GM12878 (cell line): ENCODE results near the gene IER2. TPM values are rescaled to one million over a fixed set of nuclear protein-coding genes. Genes with fewer than 3 reads are reported as not detected.

Experiments used
- ATF3 ChIP-seq: IDR thresholded peaks from 2 replicates; pipeline ENCODE4 v1.6.1; 2011; ENCODE audit warnings: low read depth, mild to moderate bottlenecking, low read length, moderate library complexity, borderline replicate concordance; ENCODE audit errors: extremely low read depth
- BCL3 ChIP-seq: IDR thresholded peaks from 2 replicates; pipeline ENCODE4 v1.6.1; 2011; ENCODE audit warnings: borderline replicate concordance, low read depth, mild to moderate bottlenecking, moderate library complexity, low read length; ENCODE audit not compliant: insufficient read depth, poor library complexity, severe bottlenecking
- CBX3 ChIP-seq: fragments of 200-600 bp; sonication (generic); IDR thresholded peaks from 2 replicates; pipeline ENCODE4 v1.6.1; 2016; ENCODE audit warnings: low read depth, borderline replicate concordance
- E4F1 ChIP-seq: fragments of 450-650 bp; IDR thresholded peaks from 2 replicates; pipeline ENCODE4 v1.6.1; 2018; ENCODE audit warnings: borderline replicate concordance, mild to moderate bottlenecking; ENCODE audit not compliant: partially characterized antibody
- EGR1 ChIP-seq, 2 experiments: IDR thresholded peaks; 1 replicate in 1 of 2; 2 replicates in 1 of 2; pipeline ENCODE4 v1.6.1; 2011 to 2012; ENCODE audit warnings: low read depth in 2 of 2, low read length in 2 of 2, borderline replicate concordance in 1 of 2, mild to moderate bottlenecking in 1 of 2, moderate library complexity in 1 of 2
- ELK1 ChIP-seq: IDR thresholded peaks from 2 replicates; pipeline ENCODE4 v1.6.1; 2012; ENCODE audit warnings: low read depth, low read length, improper control_type of control experiment
- FOXK2 ChIP-seq: fragments of 450-650 bp; IDR thresholded peaks from 2 replicates; pipeline ENCODE4 v1.6.1; 2017; ENCODE audit warnings: mild to moderate bottlenecking, moderate library complexity
- GABPA ChIP-seq: IDR thresholded peaks from 2 replicates; pipeline ENCODE4 v1.6.1; 2014; ENCODE audit warnings: antibody characterized with exemption, low read depth, mild to moderate bottlenecking, inconsistent platforms
- HDGF ChIP-seq: fragments of 450-650 bp; IDR thresholded peaks from 2 replicates; pipeline ENCODE4 v1.6.1; 2016; ENCODE audit warnings: antibody characterized with exemption
- JUNB ChIP-seq: IDR thresholded peaks from 2 replicates; pipeline ENCODE4 v1.6.1; 2016; ENCODE audit warnings: antibody characterized with exemption, mild to moderate bottlenecking
- KAT2A ChIP-seq: conservative IDR thresholded peaks from 2 replicates; pipeline ENCODE4 v1.6.1; 2011; ENCODE audit warnings: low read depth, low read length; ENCODE audit not compliant: control insufficient read depth
- LARP7 ChIP-seq: fragments of 450-650 bp; IDR thresholded peaks from 2 replicates; pipeline ENCODE4 v1.6.1; 2017; ENCODE audit warnings: mild to moderate bottlenecking
- MLLT1 ChIP-seq: fragments of 450-650 bp; IDR thresholded peaks from 2 replicates; pipeline ENCODE4 v1.6.1; 2016; ENCODE audit warnings: mild to moderate bottlenecking
- MYC ChIP-seq: IDR thresholded peaks from 2 replicates; pipeline ENCODE4 v1.6.1; 2011; ENCODE audit warnings: mild to moderate bottlenecking, low read length, moderate library complexity, inconsistent platforms; ENCODE audit not compliant: insufficient read depth, insufficient replicate concordance, insufficient read length, severe bottlenecking
- NFYB ChIP-seq: IDR thresholded peaks from 2 replicates; pipeline ENCODE4 v1.6.1; 2011; ENCODE audit warnings: low read depth, mild to moderate bottlenecking, low read length, improper control_type of control experiment, moderate library complexity; ENCODE audit not compliant: insufficient read depth
- PML ChIP-seq: IDR thresholded peaks from 2 replicates; pipeline ENCODE4 v1.6.1; 2012; ENCODE audit warnings: low read length, inconsistent platforms
- RBBP5 ChIP-seq: fragments of 200-600 bp; sonication (generic); conservative IDR thresholded peaks from 2 replicates; pipeline ENCODE4 v1.6.1; 2016
- RUNX3 ChIP-seq: IDR thresholded peaks from 2 replicates; pipeline ENCODE4 v1.6.1; 2012; ENCODE audit warnings: low read length, inconsistent platforms
- SMC3 ChIP-seq: IDR thresholded peaks from 2 replicates; pipeline ENCODE4 v1.6.1; 2011; ENCODE audit warnings: low read length, improper control_type of control experiment, borderline replicate concordance
- SP1 ChIP-seq: IDR thresholded peaks from one replicate; pipeline ENCODE4 v1.6.1; 2011; ENCODE audit warnings: low read depth, low read length
- SRF ChIP-seq, 2 experiments: IDR thresholded peaks; 2 replicates each; pipeline ENCODE4 v1.6.1; 2011; ENCODE audit warnings: low read depth in 2 of 2, low read length in 2 of 2, mild to moderate bottlenecking in 1 of 2, moderate library complexity in 1 of 2
- SUPT20H ChIP-seq: IDR thresholded peaks from 2 replicates; pipeline ENCODE4 v1.6.1; 2011; ENCODE audit warnings: low read depth, mild to moderate bottlenecking, low read length, moderate library complexity, borderline replicate concordance; ENCODE audit not compliant: control insufficient read depth
- YY1 ChIP-seq: IDR thresholded peaks from 2 replicates; pipeline ENCODE4 v1.6.1; 2011; ENCODE audit warnings: low read depth, mild to moderate bottlenecking, low read length
- polyA plus RNA-seq, 11 experiments: library from polyadenylated mRNA; depleted of rRNA in 4 of 11; unstranded in 6 of 11; stranded (reverse) in 5 of 11; fragments of >200 nt; fragmentation: Nextera tagmentation in 4 of 11; fragmentation: Illumina TruSeq in 1 of 11; extraction: Ambion mirVana in 4 of 11; extraction: Trizol in 1 of 11; gene quantifications; 1 replicate in 1 of 11; 2 replicates in 10 of 11; pipeline versions ENCODE4 v1.2.1 to v1.2.3, GENCODE V29; 2011 to 2016; ENCODE audit warnings: inconsistent platforms in 2 of 11, missing spikeins in 2 of 11, low read depth in 1 of 11
- total RNA-seq, 4 experiments: library from RNA; depleted of rRNA in 3 of 4; stranded (reverse); fragments of >200 nt in 3 of 4; fragmentation: Illumina TruSeq in 1 of 4; extraction: Trizol in 1 of 4; gene quantifications; 2 replicates each; pipeline versions ENCODE4 v1.2.1 to v1.2.3, GENCODE V29; 2013 to 2021

Gene IER2
- total and polyA plus RNA-seq, 10 of the 15 experiments (the other 5 are each of a cell fraction or from before 2014, with no cell fraction given) = 2.8 to 94.5 (median 24.9) TPM

GRCh38 chr19:13104360-13104847, 45.8 kb upstream of the IER2 start (continued):
- TF ChIP-seq E4F1 (no peak), KAT2A (no peak), ATF3 (no peak), RUNX3 (0 out of 2 replicates have a peak, but pooled peaks have one; percentile 27), NFYB (no peak), SMC3 (peak; percentile 40; the same call in 1 of the 2 replicates), MYC (peak; percentile 55), HDGF (0 out of 2 replicates have a peak, but pooled peaks have one; percentile 17), PML (no peak), YY1 (peak; percentile 69), SRF (IDR thresholded peaks at IDR 0.05; ENCODE audit: low read depth in 2 of 2, low read length in 2 of 2) (0 out of 4 replicates have a peak, but pooled peaks of 1 of the 2 experiments have one; percentile 11), SUPT20H (no peak), EGR1 (IDR thresholded peaks at IDR 0.05; ENCODE audit: borderline replicate concordance in 1 of 2, low read depth in 2 of 2, low read length in 2 of 2) (peak in 1 of 2 experiments; percentile 58; a peak in 2 of 3 replicates), RBBP5 (no peak), LARP7 (no peak), FOXK2 (no peak), ELK1 (no peak), SP1 (peak; percentile 41), BCL3 (peak; percentile 48), MLLT1 (no peak), GABPA (peak; percentile 76), JUNB (no peak), CBX3 (no peak)
